GM11168 (cell line): ENCODE results near the gene CIDEC.

Source experiments
- in situ Hi-C: fragments of 300-500 bp; cut with MboI; formaldehyde crosslinking; loops from one replicate; pipeline ENCODE4 v1.12.0; 2022; ENCODE audit warnings: low sequenced_read_pairs; ENCODE audit not compliant: unreplicated experiment

CIDEC gene, protein sequence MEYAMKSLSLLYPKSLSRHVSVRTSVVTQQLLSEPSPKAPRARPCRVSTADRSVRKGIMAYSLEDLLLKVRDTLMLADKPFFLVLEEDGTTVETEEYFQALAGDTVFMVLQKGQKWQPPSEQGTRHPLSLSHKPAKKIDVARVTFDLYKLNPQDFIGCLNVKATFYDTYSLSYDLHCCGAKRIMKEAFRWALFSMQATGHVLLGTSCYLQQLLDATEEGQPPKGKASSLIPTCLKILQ

DNA sequence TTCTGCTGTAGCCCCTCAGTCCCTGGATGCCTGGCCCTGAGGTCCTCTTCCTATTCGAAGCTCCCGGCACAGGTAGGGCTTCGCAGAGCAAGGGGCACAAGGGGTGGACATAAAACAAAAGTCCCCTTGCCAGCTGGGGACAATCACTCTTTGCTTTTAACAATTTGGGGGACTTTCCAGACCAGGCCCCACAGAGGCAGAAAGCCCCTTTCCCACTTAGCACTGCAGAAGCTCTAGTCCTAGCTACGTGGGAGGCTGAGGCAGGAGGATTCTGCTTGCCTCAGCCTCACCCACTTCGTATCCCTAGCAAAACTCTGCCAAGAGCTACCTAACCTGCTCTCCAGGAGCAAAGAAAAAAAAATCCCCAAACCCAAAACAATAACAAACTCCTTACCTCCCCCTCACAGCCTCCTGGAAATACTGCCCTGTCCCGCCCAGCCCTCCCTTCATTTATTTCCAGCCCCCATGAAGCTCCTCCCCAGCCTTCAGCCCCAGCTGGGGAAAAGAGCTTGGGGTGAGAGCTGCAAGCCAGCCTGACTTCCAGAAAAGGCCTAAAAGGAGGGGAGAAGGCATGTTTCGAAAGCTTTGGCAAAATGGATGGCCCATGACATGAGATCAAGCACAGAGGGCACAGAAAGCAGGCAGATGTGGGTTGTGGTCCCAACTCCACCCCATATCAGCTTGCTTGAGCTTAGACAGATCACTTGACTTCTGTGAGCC is at the start of gene CIDEC:
CIDEC (minus strand) TSS at position 424 of the 720 bp plus-strand sequence. CDS start 1,767 bp downstream, outside the sequence.
- in situ Hi-C loops, result no loop called here

DNA sequence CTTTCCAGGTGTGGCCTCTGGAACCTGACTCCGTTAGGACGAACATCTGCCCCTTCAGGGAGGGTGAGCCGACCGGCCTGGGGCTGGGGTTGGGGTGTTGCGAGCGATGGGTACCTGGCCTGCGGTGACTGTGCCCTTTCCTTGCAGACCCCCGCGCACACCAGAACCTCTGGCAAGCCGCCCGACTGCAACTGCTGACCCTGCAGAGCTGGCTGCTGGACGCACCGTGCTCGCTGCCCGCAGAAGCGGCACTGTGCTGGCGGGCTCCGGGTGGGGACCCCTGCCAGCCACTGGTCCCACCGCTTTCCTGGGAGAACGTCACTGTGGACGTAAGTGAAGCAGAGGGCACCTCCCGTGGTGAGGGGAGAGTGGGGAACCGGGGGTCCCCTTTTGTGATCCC is 48.1 kb upstream of the CIDEC start:
- in situ Hi-C loops, result no loop called here

DNA sequence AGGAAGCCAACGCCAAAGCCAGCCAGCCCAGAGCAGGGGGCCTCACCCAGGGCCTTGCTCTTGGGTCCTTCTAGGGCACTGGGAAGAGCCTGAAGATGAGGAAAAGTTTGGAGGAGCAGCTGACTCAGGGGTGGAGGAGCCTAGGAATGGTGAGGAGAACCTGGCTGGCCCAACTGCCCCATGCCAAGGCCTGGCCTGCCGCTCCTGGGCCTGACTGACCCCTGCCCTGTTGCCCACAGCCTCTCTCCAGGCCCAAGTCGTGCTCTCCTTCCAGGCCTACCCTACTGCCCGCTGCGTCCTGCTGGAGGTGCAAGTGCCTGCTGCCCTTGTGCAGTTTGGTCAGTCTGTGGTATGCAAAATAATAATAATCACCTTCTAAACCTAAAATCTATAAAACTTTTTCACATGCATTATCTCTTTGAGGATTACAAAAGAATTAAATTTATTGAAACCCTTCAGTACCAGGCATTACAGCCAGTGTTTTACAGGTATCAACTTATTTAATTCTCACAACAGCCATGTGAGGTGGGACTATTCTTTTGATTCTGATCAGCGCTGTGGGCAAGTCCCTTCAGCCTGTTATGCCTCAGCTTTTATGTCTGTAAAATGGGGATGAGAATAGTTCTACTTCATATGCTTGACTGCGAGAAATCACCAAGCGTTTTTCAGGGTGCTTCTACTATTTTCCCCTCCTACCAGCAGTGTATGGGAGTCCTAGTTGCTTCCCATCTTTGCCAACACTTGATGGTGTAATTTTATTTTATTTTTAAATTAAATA is 38.4 kb upstream of the CIDEC start:
- in situ Hi-C loops, result no loop called here

DNA sequence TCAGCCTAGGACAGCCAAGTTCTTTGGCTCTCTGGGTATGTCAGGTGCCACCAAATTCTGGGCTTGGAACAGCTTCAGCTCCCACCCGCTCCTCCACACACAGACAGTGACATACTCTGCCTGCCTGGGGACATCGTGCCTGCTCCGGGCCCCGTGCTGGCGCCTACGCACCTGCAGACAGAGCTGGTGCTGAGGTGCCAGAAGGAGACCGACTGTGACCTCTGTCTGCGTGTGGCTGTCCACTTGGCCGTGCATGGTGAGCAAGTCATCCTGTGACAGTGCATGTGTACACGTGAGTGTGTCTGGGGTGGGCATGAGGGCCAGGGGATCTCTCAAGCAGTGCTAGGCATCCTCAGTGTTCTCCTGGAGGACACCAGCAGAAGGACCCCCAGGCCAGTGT is 37.8 kb upstream of the CIDEC start:
- in situ Hi-C loops, result no loop called here

DNA sequence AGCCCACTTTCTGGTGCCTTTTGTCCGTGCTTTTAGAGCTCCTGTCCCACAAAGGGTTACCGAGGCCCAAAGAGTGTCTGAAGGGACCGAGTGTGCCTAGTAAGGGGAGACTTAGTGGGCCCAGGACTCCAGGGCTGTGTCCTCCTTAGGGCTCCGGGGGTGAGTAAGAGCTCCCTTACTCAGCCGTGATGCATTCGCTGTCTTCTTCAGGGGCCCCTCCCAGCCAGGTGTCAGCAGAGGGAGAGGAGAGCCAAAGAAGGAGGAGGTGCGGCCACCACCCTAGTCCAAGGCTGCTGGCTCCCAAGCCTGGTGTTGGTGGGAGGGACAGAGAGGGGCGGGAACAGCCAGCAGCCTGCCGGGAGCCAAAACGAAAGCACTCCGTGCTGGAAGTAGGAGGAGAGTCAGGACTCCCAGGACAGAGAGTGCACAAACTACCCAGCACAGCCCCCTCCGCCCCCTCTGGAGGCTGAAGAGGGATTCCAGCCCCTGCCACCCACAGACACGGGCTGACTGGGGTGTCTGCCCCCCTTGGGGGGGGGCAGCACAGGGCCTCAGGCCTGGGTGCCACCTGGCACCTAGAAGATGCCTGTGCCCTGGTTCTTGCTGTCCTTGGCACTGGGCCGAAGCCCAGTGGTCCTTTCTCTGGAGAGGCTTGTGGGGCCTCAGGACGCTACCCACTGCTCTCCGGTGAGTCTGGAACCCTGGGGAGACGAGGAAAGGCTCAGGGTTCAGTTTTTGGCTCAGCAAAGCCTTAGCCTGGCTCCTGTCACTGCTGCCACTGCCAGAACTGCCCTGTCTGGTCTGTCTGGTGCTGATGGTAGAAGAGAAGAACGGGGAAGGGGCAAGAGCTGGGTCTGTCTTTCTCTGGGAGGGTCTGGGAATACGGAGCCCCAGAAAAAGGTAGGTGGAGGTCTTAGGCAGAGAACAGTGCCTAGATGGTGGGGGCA is 37.0 kb upstream of the CIDEC start, which contains the start of gene IL17RC:
IL17RC (plus strand) TSS at position 365 of the 947 bp plus-strand sequence; CDS start at position 583, 218 bp downstream.
- in situ Hi-C loops, result no loop called here

DNA sequence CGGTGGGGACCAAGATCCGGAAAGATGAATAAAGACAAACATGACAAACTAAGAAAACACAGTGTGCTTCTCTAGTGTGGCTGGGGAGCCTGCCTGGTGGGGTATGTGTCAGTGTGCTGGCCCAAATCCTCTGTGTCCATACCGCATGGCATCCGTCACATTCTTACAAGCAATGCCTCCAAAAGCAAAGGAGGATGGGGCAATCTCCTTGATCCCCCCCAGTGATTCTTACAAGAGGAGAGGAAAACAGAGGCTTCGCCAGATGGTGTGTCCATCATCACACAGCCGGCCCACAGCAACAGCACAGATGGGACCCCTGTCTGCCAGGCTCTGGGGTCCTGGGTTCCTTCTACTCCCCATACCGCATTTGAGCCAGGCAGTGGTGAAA is 36.3 kb upstream of the CIDEC start:
- in situ Hi-C loops, result no loop called here

DNA sequence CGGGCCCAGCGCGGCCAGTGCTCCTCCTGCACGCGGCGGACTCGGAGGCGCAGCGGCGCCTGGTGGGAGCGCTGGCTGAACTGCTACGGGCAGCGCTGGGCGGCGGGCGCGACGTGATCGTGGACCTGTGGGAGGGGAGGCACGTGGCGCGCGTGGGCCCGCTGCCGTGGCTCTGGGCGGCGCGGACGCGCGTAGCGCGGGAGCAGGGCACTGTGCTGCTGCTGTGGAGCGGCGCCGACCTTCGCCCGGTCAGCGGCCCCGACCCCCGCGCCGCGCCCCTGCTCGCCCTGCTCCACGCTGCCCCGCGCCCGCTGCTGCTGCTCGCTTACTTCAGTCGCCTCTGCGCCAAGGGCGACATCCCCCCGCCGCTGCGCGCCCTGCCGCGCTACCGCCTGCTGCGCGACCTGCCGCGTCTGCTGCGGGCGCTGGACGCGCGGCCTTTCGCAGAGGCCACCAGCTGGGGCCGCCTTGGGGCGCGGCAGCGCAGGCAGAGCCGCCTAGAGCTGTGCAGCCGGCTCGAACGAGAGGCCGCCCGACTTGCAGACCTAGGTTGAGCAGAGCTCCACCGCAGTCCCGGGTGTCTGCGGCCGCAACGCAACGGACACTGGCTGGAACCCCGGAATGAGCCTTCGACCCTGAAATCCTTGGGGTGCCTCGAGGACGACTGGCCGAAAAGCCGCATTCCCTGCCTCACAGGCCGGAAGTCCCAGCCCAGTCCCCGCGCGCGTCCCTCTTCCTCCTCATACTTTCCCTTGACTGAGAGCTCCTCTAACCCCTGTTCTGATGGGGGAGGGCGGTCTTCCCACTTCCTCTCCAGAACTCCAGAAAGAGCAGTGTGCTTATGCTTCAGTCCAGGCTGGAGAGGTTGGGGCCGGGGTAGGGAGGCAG is 35.4 kb upstream of the CIDEC start:
- in situ Hi-C loops, result no loop called here

DNA sequence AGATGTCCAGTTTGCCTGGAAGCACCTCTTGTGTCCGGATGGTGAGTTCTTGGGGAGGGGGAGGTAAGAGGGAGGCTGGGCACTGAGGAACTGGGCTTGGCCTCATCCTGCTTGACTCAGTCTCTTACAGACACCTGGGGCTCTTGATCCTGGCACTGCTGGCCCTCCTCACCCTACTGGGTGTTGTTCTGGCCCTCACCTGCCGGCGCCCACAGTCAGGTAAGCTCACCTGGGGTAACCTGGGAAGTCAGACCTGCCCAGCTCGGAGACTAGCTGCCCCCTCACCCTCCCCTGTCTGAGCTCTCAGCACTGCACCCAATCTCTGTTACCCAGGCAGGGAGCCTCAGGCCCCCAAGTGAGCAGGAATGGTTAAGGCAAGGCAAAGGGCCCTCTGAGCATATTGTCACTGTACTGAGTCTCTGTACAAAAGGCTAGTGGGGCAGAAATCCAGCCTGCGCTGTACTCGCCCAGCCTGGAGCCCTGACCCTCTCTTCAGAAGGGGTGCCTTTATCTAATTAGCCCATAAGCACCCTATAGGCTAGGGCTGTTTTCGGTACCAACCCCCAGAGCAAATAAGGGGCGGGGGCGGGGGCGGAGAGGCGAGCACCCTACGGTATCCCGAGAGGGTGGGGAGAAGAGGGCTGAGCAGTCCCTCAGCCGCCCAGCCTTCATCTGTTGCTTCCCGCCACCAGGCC is 34.7 kb upstream of the CIDEC start:
- in situ Hi-C loops, result no loop called here

DNA sequence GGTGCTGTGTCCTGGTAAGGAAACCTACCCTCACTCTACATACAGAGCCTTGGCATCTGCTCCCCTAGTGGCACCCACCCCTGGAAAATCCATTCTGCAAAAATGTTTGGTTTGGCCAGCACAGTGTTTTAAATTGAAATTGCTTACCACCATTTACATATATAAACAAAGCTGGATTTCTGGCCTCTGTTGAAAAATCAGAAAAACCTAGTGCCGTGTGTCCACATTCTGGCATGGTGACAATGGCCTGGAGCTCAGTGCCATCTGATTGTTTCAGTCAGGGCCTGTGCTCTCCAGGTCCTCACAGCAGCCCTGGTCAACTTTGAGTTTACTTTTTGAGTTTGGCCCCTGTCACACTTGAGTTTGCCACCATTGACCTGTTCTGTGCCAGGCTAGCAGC is 34.0 kb upstream of the CIDEC start:
- in situ Hi-C loops, result no loop called here

DNA sequence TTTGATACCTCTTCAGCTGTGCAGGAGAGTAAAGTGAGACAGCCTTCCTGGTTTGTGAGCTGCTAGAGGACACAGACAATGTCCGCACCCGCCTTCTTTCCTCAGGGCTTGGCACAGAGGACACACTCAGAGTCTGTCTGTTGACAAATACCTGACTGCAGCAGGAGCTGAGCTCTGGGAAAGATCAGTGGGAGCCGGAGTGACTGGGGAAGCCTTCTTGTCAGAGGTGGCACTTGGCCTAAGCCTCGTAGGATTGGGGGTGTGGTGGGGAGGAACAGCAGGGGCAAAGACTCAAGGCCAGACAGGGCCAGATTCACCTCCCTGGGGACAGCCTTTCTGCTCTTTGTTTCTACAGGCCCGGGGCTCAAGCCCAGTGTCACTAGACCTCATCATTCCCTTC is 33.5 kb upstream of the CIDEC start:
- in situ Hi-C loops, result no loop called here

DNA sequence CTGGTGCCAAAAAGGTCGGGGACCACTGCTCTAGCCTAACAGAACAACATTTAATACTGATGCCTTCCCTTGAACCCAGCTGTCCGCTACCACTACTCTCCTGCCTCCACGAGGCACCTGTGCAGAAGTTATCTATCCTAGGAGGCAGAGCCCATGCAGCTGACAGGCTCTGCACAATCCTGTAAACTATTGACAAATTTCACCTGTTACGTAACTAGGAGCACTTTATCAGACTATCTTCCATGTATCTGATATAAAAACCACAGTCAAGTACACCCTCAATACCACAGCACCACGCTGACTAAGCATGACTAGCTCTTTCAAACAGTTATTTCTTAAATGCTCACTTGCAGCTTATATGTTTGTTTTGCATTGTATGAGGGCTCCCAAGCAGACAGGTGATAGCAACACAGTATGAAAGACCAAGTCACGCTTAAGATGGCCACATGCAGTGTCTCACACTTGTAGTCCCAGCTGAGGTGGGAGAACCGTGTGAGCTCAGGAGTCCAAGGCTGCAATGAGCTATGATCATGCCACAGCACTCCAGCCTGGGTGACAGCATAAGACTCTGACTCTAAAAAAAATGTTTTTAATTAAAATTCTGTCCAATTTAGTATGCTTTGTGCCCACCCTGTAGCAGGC is 32.4 kb upstream of the CIDEC start:
- in situ Hi-C loops, result no loop called here

DNA sequence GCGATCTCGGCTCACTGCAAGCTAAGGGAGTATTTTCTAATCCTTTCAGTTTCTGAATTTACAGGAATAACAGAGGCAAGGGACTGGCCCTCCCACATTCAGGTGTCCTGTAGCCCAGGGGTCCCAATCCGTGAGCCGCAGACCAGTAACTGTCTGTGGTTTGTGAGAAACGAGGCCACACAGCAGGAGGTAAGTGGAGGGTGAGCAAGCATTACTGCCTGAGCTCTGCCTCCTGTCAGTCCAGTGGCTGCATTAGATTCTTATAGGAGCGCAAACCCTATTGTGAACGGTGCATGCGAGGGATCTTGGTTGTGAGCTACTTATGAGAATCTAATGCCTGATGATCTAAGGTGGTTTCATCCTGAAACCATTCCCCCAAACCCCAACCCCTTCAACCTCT is 31.8 kb upstream of the CIDEC start:
- in situ Hi-C loops, result no loop called here

DNA sequence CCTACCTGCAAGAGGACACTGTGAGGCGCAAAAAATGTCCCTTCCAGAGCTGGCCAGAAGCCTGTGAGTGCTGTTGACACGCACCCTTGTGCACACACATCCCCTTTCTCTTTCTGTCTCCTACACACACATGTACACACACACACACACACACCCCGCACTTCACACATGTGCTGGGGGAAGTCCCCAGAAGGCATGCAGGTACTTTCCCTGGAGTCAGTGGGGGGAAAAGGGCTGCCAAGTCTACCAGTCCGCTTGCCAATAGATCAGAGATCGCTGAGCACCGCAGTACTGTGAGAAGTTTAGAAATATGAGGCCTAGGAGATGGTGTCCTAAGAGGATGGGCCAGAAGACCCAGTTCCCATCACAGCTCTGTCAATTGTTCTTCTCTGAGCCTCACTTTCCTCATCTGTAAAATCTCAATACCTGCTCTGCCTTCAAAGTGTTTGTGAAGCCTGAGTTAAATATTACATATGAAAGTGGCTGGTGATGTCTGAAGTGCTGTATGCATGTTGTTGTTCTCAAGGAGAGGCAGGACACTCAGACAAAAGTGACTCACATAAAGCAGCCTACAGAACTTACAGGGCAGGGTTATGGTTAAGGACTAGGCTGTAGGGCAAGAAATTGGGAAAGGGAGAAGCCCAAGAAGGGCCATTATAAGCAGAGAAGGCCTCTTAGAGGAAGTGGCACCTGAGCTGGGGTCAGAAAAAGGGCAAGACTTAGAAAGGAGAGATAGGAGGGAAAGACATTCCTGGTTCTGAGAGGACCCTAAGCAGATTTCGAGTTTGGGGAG is 29.4 kb upstream of the CIDEC start:
- in situ Hi-C loops, result no loop called here

DNA sequence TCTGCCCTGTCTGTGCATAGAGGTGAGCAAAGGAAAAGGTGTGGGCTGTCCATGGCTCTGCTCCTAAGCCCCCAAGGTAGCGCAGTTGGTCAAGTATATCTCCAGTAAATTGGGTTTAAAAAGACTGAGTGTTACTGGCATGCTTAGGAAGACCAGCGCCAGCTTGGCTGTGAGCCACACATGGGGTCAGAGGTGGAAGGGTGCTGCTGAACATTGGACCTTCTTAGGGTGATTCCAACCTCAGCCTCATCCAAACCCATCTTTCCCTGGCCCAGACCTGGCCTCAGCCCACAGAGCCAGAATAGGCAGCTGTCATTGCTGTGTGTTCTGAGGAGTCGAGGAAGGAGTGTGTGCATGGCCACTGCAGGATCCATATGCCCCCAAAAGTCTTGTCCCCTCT is 28.2 kb upstream of the CIDEC start:
- in situ Hi-C loops, result no loop called here

DNA sequence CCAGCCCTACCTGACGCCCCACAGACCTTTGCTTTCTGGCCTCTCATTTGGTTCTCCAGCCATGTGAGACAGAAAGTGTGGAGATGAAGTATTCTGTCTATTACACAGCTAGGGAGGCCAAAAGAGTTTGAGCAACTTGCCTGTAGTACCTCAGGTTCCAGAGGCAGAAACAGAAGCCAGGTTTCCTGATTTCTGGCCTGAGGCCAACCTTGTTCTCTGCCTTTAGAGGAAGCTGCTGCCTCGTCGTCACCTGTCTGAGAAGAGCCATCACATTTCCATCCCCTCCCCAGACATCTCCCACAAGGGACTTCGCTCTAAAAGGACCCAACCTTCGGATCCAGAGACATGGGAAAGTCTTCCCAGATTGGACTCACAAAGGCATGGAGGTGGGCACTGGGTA is 26.4 kb upstream of the CIDEC start:
- in situ Hi-C loops, result no loop called here

DNA sequence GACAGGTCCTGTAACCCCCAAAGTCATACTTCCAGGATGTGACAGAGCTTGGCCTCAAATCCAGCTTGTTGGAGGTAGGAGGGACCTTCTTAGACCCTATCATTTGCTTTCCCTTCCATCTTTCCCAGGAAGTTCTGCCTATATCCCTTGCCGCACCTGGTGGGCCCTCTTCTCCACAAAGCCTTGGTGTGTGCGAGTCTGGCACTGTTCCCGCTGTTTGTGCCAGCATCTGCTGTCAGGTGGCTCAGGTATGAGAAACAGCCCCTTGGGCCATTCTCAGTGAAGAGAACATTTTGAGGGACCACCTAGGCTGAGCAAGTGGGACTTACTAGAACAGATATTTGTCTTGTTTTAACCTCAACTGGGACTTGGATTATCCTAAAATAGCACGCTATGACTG is 23.9 kb upstream of the CIDEC start:
- in situ Hi-C loops, result no loop called here

DNA sequence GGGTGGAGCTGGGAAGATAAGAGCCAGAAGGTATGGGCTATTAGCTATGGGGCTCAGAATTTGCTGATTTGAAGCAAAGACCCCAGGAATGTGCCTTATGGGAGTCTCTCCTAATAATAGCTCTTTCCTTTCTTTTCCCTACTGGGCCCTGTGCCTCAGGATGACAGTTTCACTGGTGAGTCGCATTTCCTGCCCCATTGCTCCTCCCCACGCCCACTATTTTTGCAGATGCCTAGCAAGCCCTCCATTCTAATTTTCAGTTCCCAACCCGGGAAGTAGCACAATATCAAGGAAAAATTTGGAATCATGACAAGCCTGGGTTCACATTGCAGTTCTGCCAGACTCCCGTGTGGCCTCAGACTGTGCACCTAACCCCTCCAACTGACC is 23.2 kb upstream of the CIDEC start:
- in situ Hi-C loops, result no loop called here
